OCI-LY3 (cell line): ENCODE data around the gene FAM168B.

Source experiments
- H2AFZ ChIP-seq: fragments of 200-600, 300-600 bp; shearing (Covaris generic); 2 replicates; pipeline ENCODE4 v1.6.0; 2014; ENCODE audit warnings: antibody characterized with exemption, low read depth, low read length
- H3K27ac ChIP-seq: fragments of 200-600, 300-600 bp; sonication (generic); 2 replicates; pipeline ENCODE4 v1.5.1; 2014; ENCODE audit warnings: mild to moderate bottlenecking, low read length, moderate library complexity, mixed read lengths
- H3K27me3 ChIP-seq: fragments of 200-600, 300-600 bp; sonication (generic); 2 replicates; pipeline ENCODE4 v1.6.1; 2014; ENCODE audit warnings: low read depth, low read length, mixed read lengths
- H3K36me3 ChIP-seq: fragments of 200-600, 300-600 bp; sonication (generic); replicated peaks from 2 replicates; pipeline ENCODE3; 2014; ENCODE audit warnings: low read depth, low read length, mixed read lengths
- H3K4me1 ChIP-seq: fragments of 300-600, 200-600 bp; sonication (generic); 2 replicates; pipeline ENCODE4 v1.6.1; 2014; ENCODE audit warnings: low read length, mixed read lengths
- H3K4me2 ChIP-seq: fragments of 200-600, 300-600 bp; sonication (generic); 2 replicates; pipeline ENCODE4 v1.6.1; 2014; ENCODE audit warnings: low read length, mixed read lengths
- H3K4me3 ChIP-seq: fragments of 300-600, 200-600 bp; sonication (generic); 2 replicates; pipeline ENCODE4 v1.5.1; 2014; ENCODE audit warnings: antibody characterized with exemption, mild to moderate bottlenecking, low read length, moderate library complexity
- H3K79me2 ChIP-seq: fragments of 300-600, 200-600 bp; shearing (Covaris generic); 2 replicates; pipeline ENCODE4 v1.6.1; 2014; ENCODE audit warnings: mild to moderate bottlenecking, low read length, mixed read lengths
- H3K9ac ChIP-seq: fragments of 300-600, 200-600 bp; shearing (Covaris generic); 2 replicates; pipeline ENCODE4 v1.6.0; 2014; ENCODE audit warnings: mild to moderate bottlenecking, low read length, moderate library complexity
- H3K9me3 ChIP-seq: fragments of 200-600, 300-600 bp; shearing (Covaris generic); 2 replicates; pipeline ENCODE4 v1.6.1; 2014; ENCODE audit warnings: low read length, mixed read lengths; ENCODE audit not compliant: insufficient read depth
- H4K20me1 ChIP-seq: fragments of 200-600, 300-600 bp; sonication (generic); 2 replicates; pipeline ENCODE4 v1.6.1; 2016; ENCODE audit warnings: low read length, mixed read lengths; ENCODE audit not compliant: insufficient read depth
- CTCF ChIP-seq: fragments of 200-600, 300-600 bp; sonication (generic); IDR thresholded peaks from 2 replicates; pipeline ENCODE4 v1.5.1; 2014; ENCODE audit warnings: antibody characterized with exemption, low read length, low read depth
- EZH2phosphoT487 ChIP-seq: fragments of 200-600 bp; shearing (Covaris generic); IDR thresholded peaks from 2 replicates; pipeline ENCODE4 v1.6.1; 2018; ENCODE audit warnings: antibody characterized with exemption, mixed run types, low read depth

FAM168B gene

DNA sequence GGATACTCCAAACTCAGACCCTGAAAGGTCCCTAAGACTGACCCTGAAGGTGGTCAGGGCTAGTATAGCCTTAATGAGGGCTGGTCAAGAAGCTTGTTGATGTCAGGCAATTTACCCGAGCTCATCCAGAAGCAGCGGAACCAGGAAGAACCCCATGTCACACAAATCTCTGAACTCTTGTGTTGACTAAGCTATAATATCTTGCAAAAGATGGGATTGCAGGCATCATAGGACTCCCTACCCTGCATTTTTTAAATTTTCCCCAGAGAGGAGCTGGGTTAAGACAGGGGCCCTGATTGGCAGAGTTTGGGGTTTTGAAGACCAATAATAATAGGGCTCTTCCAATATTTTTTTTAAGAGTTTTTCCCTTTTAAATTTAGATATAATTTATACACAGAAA lies 9.9 kb upstream of the FAM168B start:
- H2AFZ ChIP-seq = peak overlapping the region; percentile 69; the same call in 1 of the 2 replicates
- peaks cover 1% of the 10 kb centered on the region for H3K36me3 ChIP-seq
- peaks cover 24% of the 10 kb centered on the region for H4K20me1 ChIP-seq
- no peak overlapping the region for H3K4me2 ChIP-seq
- H3K4me3 ChIP-seq = no peak overlapping the region
- H3K27ac ChIP-seq = no peak overlapping the region
- peaks cover 31% of the 10 kb centered on the region for H3K79me2 ChIP-seq
- no peaks in the 10 kb centered on the region for H3K27me3 ChIP-seq
- TF ChIP-seq EZH2phosphoT487 (no peak), CTCF (no peak)
- no peaks in the 10 kb centered on the region for H3K9me3 ChIP-seq
- H3K9ac ChIP-seq = no peak overlapping the region
- peaks cover 18% of the 10 kb centered on the region for H3K4me1 ChIP-seq

- TF ChIP-seq EZH2phosphoT487 (no peak), CTCF (no peak)
- no peak overlapping the region for H2AFZ ChIP-seq
- H3K4me2 ChIP-seq = peak overlapping the region; percentile 88
- H3K36me3 ChIP-seq = peaks cover 3% of the 10 kb centered on the region
- peaks cover 16% of the 10 kb centered on the region for H4K20me1 ChIP-seq
- H3K27me3 ChIP-seq = no peaks in the 10 kb centered on the region
- H3K4me3 ChIP-seq = peak overlapping the region; percentile 90
- H3K9ac ChIP-seq = peak overlapping the region; percentile 81; the same call in 1 of the 2 replicates
- H3K27ac ChIP-seq = no peak overlapping the region
- H3K79me2 ChIP-seq = peaks cover 35% of the 10 kb centered on the region
- H3K4me1 ChIP-seq = peaks cover 19% of the 10 kb centered on the region
- H3K9me3 ChIP-seq = no peaks in the 10 kb centered on the region
Measured at GRCh38 chr2:131094463-131095281, 1.4 kb upstream of the FAM168B start.

- H4K20me1 ChIP-seq = peaks cover 18% of the 10 kb centered on the region
- H3K4me1 ChIP-seq = peaks cover 19% of the 10 kb centered on the region
- H3K9me3 ChIP-seq = no peaks in the 10 kb centered on the region
- peaks cover 43% of the 10 kb centered on the region for H3K79me2 ChIP-seq
- peak overlapping the region; percentile 47; the same call in 1 of the 2 replicates for H2AFZ ChIP-seq
- H3K36me3 ChIP-seq = peaks cover 6% of the 10 kb centered on the region
- H3K27ac ChIP-seq = peak overlapping the region; percentile 56
- H3K27me3 ChIP-seq = no peaks in the 10 kb centered on the region
- H3K4me2 ChIP-seq = peak overlapping the region; percentile 88
- peak overlapping the region; percentile 81 for H3K9ac ChIP-seq
- TF ChIP-seq CTCF (no peak), EZH2phosphoT487 (no peak)
- peak overlapping the region; percentile 90 for H3K4me3 ChIP-seq
Measured at GRCh38 chr2:131093696-131094462, 619 bp upstream of the FAM168B start.

DNA sequence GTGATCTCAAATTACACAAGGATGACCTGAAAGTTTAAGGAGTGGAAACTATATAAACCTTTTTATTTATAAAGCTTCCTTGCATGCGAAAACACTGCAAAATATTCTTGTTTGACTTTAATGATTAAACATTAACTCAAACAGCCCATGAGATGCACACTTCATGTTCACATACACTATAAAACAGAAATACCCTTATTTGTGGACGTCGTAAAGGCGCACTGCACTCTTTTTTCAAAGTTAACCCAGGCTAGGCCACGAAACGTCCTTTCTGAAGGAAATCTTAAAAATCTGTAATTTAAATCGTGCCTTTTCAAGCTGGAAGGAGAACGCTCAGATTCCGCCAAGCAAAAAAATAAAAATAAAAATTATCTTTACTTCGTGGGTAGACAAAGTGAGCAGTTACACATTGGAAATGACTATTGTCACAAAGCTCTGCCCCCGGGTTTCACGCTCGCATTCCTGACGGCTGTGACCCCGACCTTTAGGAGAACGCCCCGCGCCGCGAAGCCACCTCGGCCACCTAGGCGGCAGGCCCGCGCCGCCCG lies 728 bp downstream of the FAM168B start:
- TF ChIP-seq CTCF (no peak), EZH2phosphoT487 (no peak)
- Histone ChIP-seq H4K20me1 (peaks cover 23% of the 10 kb centered on the region), H3K4me2 (peak overlapping the region; percentile 80)

More for the DNA sequence above, 728 bp downstream of the FAM168B start:
- Histone ChIP-seq H2AFZ (no peak overlapping the region), H3K27ac (peak overlapping the region; percentile 42), H3K4me3 (peak overlapping the region; percentile 90), H3K9me3 (no peaks in the 10 kb centered on the region), H3K4me1 (peaks cover 19% of the 10 kb centered on the region), H3K27me3 (no peaks in the 10 kb centered on the region), H3K9ac (peak overlapping the region; percentile 73), H3K79me2 (peaks cover 57% of the 10 kb centered on the region), H3K36me3 (peaks cover 18% of the 10 kb centered on the region)
